ENCODE results near the gene CISTR.
A peak's percentile ranks its signal among the peaks of the same experiment; 100 is the strongest.
"Not testable (repeated sequence)": the region's sequence is repeated elsewhere in the genome, so short reads cannot be mapped to it uniquely, and the experiment has no call there.

CISTR gene

DNA sequence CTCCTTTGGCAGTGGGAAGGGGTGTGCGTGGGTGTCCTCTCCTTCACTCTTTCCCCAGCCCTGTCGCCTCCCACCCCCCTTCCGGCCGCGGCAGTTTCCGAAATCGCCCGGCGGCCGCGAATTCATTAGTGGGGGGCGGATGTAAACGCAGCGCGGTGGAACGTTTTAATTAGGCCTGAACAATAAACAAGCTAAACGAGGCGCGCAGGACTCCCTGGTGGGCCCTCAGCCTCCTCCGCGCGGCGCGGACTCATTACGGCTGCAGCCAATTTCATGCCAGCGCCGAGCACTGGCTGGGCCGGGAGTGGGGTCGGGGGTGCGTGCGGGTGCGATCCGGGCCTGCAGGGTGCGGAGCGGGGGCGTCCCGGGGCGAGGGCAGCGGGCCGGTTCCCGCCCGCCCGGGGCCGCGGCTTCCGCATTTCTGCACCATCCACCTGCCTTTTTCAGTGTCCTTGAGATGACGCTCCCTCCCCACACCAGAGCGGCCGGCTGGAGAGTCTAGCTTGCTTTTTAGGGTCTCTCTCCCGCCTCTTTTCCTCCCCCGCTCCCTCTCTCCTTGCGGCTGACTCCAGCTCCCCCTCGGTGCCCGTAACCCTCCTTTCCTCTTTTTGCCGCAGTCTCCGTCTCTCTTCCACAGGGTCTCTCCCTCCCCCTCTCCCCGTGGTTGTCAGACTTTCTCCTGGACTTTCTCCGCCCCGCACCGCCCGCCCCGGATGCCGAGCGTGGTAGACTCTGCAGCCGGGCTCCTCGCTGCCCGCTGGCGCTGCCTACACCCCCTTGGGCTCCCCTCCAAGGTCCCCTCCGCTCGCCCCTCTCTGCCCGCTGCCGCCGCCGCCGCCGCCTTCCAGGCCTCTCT is at the start of gene CISTR:
TSS of gene CISTR (minus strand) at position 644 of the 856 bp plus-strand sequence.
- no peak for DNase-seq

DNA sequence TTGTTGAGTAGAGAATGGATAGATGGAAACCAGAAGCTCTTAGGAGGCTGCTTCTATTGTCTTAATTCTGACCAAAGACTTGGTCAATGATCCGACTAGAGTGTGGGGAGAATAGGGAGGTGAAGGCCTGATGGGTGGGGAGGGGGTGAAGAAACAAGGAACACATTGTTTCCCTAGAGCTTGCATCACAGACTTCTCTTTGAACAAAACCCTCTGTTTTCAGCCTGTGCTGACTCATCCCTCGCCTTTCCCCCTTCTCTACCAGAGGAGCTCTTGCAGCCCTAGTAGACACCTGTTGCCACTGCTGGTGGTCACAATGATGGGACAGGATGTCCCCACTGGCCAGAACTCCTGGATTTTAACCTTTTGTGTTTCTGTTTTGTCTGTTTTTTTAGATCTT is 46.8 kb upstream of the CISTR start:
- DNase-seq: no peak

DNA sequence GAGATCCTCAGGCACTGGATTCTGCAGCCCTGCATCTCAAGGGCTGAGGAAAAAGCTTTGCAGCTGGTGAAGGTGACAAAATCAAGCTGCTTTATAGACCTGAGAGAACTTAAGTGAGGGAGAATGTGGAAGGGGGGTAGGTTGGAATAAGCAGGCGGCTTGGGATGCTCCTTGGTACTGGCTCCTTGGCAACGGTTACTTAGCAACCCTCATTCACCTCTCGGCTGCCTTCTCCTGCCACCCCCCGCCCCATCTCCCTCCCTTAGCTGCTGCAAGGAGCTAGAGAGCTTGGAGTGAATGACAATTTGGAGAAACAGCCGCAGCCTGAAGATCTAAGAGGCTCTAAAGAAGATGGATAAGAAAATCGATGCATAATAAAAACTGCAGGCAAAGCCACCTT is 44.1 kb upstream of the CISTR start:
- DNase-seq: no peak

DNA sequence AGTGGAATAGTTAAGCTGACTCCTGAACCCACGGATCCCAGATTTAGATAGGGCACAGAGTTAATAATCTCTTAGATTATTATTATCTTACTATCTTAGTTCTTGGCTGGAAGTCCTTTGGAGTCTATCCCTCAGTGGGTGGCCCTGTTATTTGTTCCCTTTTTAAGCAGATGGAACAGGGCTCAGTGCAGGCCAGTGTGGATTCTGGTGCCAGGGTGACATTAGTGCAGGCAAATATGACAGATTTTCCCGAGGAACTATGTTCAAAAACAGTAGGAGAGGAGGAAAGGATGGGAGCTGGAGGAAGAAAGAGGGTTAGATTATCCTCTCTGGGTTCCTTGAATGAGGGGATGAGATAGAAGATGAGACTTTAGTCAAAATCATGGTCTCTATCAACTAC is 41.4 kb upstream of the CISTR start:
- DNase-seq: no peak

DNA sequence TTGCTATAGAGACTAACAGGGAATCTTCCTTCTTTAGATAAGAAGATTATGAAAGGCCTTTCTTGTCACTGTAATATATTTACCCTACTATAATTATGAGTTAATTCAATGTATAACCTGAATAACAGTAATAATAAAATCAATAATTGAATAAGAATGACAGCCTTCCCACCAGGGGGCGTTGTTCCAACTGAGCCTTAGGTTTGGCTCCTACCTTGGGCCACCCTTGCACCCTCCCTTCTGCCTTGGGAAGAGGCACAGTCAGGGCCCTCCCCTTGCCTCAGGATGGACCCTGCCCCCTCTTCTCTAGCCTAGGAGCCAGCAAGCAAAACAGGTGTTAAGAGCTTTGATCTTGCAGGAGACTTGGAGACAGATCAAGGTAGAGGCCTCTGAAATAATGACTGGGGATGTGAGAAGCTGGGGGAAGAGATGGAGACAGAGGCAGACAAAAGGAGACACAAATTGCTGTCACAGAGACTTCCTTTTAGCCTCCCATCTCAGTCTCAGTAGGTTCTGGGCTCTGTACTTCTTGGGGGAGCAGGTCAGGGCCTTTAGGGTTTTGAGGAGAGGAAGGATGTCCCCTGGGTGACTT is 40.1 kb upstream of the CISTR start:
- no peak for DNase-seq

DNA sequence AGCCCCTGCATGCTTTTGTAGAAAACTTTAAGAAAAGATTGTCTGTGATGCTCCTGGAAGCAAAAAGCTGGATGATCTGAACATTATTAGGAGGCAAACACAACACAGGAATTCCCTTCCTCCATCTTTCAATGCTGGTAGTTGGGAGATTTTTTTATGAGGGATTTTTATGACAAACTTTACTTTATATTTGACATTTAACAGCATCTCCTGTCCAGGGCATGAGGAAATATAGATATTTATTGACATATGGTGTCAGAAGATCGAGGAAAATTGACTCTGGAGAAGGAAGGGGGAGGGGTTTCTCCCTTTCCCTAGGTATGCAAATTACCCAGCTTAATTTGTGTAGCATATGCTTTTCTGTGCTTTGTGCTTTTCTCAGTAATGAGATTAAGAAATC is 37.8 kb upstream of the CISTR start:
- no peak for DNase-seq

DNA sequence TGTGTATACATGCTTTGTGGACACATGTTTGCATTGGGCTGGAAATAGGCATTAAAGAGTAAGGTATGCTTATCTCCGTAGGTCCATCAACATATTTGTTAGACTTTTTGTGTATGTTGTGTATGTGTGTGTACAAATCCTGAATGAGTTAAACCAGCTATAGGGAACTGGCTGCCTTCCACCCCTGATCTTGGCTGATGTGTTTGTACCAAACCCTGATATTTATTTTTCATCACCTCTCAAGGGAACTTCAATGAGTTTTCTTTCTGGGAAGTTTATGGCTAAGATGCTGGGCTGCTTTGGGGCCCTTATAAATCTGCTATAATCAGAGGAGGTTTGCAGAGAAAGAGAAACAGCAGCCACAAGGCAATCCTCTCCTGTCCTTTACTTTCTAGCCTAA is 37.1 kb upstream of the CISTR start:
- no peak for DNase-seq

DNA sequence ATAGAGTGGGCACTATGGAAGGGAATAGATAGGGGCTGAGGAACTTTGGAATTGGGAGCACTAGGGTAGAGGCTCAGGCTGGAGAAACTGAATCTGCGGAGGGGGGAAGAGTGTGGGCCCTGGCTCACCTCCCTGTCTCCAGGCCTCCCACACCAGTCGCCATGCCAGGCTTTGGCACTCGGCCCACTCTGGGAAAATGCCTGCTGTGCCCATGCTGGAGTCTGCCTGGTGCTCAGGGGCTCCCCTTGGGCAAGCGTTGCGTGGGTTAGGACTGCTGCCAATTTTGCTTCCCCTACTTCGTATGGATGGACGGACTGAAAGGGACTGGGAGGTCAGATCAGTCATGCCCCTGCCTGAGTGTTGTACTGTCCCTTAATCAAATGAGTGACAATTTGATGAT is 34.6 kb upstream of the CISTR start:
- DNase-seq: peak; percentile 11

DNA sequence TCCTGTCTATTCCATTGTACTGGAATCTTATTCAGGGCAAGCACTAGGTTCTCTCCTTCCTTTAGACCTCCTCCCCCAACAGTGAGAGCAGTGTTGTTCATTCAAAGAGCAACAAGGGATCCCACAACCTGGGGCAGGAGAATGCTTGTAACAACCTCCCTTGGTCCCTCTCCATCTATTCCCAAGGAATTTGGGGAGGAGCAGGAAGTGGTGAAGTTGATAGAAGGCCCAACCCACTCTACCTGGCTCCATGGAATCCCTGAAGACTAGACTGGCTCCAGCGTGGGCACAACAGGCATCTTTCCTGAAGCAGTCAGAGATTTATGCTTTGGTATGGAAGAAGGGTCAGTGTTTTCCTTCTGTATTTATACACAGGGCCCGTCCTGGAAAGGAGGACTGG is 33.4 kb upstream of the CISTR start:
- DNase-seq: no peak

DNA sequence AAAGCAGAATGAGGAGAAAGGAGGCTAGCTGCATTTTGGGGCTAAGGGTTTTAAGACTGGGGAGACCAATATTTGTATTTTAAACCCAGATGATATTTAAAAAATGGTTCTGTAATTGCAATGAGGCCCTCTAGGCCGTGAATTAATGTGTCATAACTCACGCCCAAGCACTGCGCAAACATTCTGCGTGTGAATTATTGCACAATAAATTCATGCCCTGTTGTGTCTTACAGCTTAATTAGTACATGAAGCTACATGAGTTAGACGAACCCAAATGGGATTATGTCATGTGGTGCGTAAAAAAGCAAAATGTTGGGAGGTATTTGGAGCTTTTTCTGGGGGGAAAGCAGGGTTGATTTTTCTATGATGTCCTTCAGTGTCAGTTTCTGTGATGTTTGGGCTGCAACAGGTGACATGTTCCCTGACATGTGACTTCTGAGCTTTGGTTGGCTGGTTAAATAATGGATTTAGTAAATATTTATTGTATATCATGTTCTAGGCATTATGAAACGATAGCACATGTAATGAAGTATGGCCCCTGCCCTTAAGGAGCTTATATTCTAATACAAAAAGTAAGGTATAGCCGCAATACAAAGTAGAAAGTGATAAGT is 30.4 kb upstream of the CISTR start:
- no peak for DNase-seq

DNA sequence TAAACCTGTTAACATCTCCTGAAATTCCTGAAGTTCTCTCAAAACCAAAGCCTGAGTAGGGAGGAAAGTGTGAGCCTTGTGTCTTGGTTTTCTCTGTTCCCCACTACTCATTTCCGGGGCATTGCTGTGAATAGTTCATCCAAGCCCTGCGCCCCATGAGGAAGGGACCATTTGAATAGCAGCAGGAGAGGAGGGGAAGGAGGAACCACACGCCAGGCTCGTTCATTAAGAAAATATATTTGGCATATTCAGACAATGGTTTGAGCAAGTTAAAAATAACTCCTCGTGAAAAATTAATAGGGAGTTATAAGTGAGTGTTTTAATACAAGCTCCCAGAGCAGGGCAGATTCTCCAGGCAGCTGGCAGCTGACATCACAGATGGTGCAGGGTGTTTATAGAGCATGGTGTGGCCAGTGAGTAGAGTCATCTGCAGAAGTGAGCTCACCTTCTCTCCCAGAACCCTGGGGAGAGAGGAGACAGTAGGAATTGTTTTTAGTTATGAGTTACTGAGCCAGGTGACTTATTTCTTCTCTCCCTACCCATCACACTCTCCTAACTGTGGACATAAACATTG is 29.5 kb upstream of the CISTR start:
- DNase-seq: no peak

DNA sequence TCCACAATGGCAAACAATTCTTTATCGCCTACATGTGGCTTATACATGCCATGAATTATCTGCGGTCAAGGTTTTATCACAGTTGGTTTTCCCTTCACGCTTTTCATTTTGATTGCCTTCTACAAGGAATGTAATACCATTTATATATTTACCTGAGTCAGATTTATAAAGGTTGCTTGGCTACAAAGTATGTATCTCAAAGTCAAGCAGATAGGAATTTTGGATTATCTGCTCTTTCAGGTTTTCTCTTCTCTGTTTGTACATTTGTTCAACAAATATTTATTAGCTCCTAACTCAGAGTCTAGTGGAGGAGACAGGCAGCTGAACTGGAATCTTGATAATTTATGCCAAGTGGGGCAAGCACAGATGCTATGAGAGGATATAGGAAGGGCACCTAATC is 28.5 kb upstream of the CISTR start:
- no peak for DNase-seq

DNA sequence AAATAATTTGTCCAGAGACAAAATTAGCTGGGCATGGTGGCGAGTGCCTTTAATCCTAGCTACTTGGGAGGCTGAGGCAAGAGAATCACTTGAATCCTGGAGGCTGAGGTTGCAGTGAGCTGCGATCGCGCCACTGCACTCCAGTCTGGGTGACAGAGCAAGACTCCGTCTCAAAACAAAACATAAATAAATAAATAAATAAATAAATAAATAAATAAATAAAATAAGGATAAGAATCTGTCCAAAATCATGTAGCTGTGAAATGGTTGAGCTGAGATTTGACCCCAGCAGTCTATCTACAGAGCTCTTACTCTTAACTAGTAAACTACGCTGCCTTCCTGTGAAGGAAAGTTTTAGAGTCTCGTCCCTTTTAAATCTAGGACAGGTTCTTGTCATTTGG is 27.9 kb upstream of the CISTR start:
- not testable (repeated sequence) for DNase-seq

DNA sequence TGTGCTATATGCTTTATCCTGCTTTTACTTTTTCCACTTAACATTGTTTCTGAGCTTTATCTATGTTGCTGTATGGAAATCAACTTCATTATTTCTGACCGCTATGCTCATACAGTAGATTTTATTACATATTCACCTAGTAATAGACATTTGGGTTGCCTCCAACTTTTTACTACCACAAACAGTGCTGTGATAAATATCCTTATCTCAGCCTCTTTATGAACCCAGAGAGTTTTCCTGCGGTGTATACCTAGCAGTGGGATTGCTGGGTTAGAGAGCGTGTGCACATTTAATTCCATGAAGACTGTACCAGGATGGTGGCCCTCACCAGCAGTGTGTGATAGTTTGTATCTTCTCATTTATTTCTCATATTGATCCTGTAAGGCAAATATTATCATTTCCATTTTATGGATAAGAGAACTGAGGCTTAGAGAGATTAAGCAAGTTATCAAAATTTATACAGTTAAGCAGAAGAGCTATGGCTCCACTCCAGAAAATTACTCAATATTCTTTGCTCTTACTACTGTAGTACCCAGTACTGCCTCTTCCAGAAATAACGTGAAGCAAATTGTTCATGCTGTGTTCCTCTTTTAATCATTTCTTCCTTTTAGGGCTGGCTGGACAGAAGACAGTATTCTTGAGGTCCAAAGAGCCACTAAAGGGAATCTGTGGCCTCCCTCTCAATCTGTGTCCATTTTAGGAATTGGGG is 26.3 kb upstream of the CISTR start:
- DNase-seq: no peak

DNA sequence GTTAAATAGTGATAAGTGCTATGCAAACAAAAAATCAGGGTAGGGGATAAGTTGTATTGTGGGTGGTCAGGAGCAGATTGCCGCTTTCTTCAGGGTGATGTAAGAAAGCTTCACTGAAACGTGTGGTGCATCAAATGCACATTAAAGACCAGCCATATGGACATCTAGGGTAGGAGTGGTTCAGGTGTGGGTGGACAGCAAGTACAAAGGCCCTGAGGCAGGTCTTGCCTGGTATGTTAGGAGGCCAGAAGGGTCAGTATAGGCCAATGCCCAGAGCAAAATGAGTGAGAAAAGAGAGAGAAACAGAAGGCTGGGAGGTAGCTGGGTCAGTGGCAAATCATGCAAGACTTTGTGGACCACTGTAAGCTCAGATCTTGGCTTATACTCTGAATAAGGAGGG is 25.6 kb upstream of the CISTR start:
- no peak for DNase-seq

DNA sequence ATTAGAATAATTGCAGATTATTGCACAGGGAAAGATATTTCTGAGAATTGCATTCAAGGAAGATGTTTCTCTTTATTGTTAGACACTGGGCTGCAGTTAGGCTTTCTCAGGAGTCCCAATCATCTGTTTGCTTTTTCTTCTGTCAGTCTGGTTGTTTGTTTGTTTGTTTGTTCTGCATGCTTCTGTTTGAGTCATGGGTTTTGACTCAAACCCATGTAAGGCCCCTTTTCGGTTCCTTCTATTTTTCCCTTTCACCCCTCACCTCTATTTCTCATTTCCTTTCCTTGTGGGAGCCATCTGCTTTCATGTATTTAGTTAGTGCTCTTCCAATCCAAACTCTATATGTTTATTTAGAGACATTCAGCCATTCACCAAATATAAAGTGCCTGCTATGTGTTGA is 25.1 kb upstream of the CISTR start:
- no peak for DNase-seq

DNA sequence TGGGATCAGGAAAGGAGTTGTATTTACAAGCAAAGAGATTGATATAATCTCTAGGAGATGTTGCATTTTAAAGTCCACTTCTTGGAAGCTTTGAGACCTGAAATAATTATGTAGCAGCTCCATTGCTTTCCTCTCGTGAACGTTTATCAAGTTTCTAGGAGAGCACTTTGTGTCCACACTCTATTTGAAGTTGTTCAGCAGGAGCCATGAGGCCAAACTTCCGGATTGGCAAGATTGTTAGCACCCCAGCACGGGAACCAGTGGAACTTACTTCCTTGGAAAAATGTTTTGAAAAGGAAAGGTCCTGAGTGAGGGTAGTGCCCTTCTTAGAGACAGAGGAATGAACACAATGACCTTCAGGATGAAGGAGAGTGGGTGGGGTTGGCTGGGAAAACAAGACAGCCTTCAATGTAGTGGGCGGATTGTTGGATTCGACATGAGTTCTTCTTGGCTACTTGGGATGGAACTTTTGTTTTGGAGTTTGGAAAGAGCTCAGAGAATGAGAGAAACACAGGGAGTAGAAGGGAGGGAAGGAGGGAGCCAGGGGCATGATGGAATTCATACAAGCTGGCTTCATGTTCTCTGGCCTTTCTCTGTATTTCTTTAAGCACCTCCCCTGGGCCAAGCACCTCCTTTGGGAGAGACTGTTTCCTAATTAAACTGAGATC is 23.8 kb upstream of the CISTR start:
- no peak for DNase-seq

DNA sequence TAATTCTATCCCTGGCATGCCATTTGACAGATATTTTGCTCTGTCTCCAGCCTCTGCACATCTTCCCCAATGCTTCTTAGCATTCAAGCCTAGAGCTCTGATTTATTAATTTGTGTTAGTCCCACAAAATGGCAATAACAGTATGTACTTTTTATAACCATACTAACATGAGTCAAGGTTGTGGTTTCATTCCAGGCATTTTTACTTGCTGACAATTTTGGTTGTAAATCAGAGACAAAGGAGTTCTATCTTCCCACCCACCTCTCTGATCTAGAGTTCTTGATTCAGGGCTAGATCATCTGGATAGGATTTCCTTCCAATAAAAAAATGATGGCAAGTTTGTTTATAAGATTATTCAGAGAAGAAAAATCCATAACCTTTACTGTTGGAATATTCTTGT is 18.5 kb upstream of the CISTR start:
- no peak for DNase-seq

DNA sequence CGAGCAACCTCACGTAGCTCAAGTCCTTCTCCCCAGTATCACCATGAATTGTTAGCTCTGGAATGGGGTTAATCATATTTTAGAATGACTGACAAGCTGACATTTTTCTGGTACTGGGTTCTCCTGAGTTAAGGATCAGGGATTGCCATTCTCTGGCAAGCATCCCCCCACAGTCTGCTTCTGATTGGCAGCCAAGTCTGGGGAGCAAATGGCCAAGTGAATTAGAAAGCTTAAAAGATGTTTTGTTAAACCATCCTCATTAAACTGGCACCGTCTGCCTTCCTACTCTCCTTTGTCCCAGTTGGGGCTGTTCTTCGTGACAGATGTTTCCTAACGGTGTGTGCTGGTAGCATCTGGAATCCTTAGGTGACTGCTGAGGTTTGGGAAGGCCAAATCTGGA is 17.2 kb upstream of the CISTR start:
- no peak for DNase-seq

DNA sequence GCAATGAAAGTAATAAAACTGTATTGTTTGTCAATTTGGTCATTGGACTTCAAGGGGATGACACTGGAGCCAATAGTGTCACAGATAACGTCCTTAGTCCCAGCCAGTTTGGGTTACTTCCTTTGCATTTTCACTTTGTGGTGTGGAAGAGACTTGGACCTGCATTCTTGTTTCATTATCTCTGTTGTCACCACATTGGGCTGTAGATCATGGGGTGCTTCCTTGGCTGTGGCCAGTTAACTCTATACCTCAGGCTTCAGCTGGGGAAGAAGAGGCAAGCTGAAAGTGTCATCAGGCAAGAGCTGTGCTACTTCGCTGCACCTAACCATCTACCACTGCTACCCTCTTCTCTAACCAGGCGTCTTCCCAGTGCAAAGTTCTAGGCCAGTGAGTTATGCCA is 15.1 kb upstream of the CISTR start:
- DNase-seq: no peak

DNA sequence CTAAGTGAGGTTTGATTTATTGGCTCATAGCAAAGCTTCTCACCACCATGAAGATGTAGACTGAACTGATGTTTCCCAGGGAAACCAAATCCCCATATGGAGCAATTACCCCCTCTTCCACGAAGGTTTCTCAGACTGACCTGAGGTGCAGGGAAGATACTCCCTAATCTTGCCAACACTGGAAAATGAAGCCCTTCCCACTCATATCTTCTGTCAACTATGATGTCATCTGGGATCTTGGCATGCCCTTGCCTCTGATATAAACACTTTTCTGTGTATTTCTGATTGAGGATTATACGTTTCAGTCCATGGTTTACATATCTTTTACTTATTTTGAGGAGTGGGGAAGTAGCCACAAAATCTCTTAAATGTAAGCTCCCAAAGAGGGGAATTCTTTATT is 14.1 kb upstream of the CISTR start:
- no peak for DNase-seq

DNA sequence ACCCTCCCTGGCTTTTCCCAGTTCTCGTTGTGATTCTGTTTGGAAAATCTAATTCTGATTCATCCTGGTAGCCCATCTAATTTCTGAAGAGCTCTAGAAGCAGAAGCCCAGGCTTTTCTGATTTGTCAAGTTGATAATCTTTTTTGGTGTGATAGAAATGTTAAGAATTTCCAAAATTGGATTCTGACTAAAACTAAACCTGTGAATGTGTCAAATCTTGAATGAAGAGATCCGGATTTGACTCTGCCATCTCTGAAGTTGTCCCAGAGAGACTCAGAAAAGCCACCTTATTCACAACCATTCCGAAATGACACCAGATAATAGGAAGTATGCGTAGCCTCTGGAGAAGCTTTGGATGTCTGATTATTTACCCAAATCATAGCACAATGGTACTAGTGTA is 12.8 kb upstream of the CISTR start:
- DNase-seq: no peak

DNA sequence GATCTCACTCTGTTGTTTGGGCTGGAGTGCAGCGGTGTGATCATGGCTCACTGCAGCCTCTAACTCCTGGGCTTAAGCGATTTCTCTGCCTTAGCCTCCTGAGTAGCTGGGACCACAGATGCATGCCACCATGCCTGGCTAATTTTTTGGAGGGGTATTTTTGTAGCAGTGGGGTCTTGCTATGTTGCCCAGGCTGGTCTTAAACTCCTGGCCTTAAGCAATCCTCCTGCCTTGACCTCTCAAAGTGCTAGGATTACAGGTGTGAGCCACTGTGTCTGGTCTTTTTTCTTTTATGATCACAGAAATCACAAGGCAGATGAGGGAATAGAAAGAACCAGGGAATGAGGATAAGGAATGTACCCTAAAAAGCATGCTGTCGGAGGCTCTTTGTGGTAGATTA is 11.0 kb upstream of the CISTR start:
- not testable (repeated sequence) for DNase-seq
